H1 (cell line): ENCODE results near the gene MEF2D. TPM values are rescaled to one million over a fixed set of nuclear protein-coding genes. Genes with fewer than 3 reads are reported as not detected.

Experiments used
- EP300 ChIP-seq, 2 experiments: IDR thresholded peaks; 1 replicate in 1 of 2; 2 replicates in 1 of 2; pipeline ENCODE4 v1.6.1; 2011 to 2012; ENCODE audit warnings: low read depth in 2 of 2, low read length in 2 of 2, mild to moderate bottlenecking in 2 of 2, borderline replicate concordance in 1 of 2, inconsistent platforms in 1 of 2, moderate library complexity in 1 of 2
- HDAC2 ChIP-seq, 2 experiments: fragments of 300-600 bp in 1 of 2; sonication (generic) in 1 of 2; IDR thresholded peaks; 2 replicates each; pipeline ENCODE4 v1.6.1; 2011 to 2012; ENCODE audit warnings: low read depth in 2 of 2, low read length in 2 of 2, mild to moderate bottlenecking in 2 of 2, moderate library complexity in 2 of 2, borderline replicate concordance in 1 of 2, inconsistent platforms in 1 of 2
- TEAD4 ChIP-seq: IDR thresholded peaks from 2 replicates; pipeline ENCODE4 v1.6.1; 2012; ENCODE audit warnings: low read depth, low read length, inconsistent platforms, mixed read lengths
- ZNF274 ChIP-seq: IDR thresholded peaks from 2 replicates; pipeline ENCODE4 v1.7.0; 2012; ENCODE audit warnings: low read length, borderline replicate concordance; ENCODE audit errors: extremely low read depth
- polyA plus RNA-seq, 7 experiments: library from polyadenylated mRNA; depleted of rRNA in 3 of 7; stranded (reverse) in 5 of 7; unstranded in 2 of 7; fragments of >200 nt in 5 of 7; fragments of 200-250 nt in 2 of 7; gene quantifications; 1 replicate in 5 of 7; 2 replicates in 1 of 7; 4 replicates in 1 of 7; pipeline versions ENCODE4 v1.2.1 to v1.2.3, GENCODE V29; 2011 to 2013; ENCODE audit warnings: missing spikeins in 2 of 7, mixed read lengths in 2 of 7
- total RNA-seq: library from RNA; stranded (reverse); fragmentation: NEBNext Ultra II Directional; extraction: Animal tissue kit (Norgen Biotek cat#: 25700); gene quantifications from 2 replicates; pipeline ENCODE4 v1.2.1, GENCODE V29; 2021

MEF2D gene
- total and polyA plus RNA-seq, 2 of the 8 experiments (the other 6 are each of a cell fraction or from before 2014, with no cell fraction given), result 17.3 to 20.3 TPM

DNA sequence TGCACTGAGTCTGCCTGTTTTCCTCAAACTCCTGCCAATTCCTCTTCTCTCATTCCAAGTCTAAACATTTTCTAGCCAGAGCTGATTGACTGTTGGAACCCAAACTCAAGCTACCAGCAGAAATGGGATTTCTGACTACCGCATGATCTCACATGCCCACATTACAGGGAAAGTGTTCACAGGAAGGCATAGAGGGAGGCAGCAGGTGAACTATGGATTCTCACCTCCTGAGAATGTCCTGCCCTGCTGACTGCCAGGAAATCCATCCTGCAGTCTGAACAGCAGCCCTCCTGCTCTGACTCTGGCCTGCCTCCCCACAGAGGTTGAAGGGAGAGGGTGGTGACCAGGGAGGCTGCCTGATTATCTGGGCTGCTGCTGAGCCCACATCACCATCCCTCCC, 49.3 kb upstream of the MEF2D start (continued):
- no peak for TF ChIP-seq ZNF274
- no peak for TF ChIP-seq HDAC2 (IDR thresholded peaks at IDR 0.05; ENCODE audit: borderline replicate concordance in 1 of 2, low read depth in 2 of 2, low read length in 2 of 2)
- no peak for TF ChIP-seq EP300 (IDR thresholded peaks at IDR 0.05; ENCODE audit: borderline replicate concordance in 1 of 2, low read depth in 2 of 2, low read length in 2 of 2)
- TF ChIP-seq TEAD4, result no peak
